ENCODE measurements around the gene GYPC.
"Not testable (repeated sequence)": the region's sequence is repeated elsewhere in the genome, so short reads cannot be mapped to it uniquely, and the experiment has no call there.

Gene GYPC

DNA sequence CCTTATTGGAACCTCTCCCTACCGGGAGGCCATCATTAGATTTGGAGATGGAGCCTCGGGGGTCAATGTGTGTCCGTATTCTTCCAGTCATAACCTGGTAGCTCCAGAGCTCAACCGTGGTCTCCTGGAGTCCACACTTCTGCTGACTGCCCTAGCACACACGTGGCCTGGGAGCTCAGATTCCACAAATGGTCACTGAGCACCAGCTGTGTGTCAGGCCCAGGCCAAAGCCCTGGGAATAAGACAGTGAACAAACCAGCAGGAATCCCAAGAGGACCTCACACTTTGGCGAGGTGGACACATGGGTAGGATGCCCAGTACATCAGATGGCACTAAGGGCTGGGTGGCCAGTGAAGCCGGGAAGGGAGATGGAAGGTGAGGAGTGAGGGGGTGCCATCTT is 15.5 kb downstream of the GYPC start:
- no peak for DNase-seq

GRCh38 chr2:126672980-126673605 is 17.1 kb downstream of the GYPC start:
- no peak for DNase-seq

DNA sequence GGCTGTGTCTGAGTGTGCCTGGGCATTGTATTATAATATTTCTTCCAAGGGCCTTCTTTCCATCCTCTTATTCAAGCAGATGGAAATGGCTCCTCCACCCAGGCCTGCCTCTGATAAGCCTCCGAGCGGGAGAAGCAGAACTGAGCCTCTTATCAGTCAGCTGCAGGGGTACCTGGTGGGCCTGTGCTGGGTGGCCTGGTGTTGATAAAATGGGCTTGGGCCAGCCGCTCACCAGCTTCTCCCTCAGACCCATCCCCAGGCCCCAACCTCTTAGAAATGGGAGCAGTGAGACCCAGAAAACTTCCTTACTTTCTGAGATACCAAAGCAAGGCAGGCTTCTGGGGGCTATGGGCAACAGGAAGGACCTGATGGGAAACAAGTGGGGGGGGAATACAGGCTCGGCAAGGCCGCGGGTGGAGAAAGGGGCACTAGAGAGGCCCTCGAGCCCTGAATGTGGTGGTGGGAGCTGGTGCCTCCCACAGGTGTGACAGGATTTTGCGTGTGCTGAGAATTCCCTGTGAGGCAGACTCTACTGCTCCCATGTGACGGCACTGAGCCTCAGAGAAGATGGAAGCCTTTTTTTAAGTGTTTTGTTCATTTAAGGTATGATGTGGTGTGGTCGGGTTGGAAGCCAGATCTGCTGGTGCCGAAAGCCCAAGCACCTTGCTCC is 18.3 kb downstream of the GYPC start:
- DNase-seq = no peak

DNA sequence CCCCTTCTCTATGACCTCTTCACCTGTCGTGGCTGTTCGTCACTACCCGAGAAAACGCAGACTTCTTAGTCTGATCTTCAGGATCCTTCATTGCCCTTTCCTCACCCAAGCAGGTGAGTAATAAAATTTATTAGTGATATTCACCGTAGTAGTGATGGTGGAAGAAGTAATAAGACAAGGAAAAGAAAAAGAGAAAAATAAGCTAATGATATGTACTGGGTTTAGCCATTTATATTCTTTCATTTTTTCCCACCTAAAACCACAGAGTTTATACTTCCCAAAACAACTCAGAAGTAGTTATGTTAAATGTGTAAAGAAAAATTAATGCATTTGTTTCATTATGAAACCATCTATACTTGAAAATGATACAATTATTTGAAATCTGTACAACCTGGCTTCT is 19.7 kb downstream of the GYPC start:
- DNase-seq = no peak

GRCh38 chr2:126676221-126677175 is 20.5 kb downstream of the GYPC start:
- DNase-seq = no peak

DNA sequence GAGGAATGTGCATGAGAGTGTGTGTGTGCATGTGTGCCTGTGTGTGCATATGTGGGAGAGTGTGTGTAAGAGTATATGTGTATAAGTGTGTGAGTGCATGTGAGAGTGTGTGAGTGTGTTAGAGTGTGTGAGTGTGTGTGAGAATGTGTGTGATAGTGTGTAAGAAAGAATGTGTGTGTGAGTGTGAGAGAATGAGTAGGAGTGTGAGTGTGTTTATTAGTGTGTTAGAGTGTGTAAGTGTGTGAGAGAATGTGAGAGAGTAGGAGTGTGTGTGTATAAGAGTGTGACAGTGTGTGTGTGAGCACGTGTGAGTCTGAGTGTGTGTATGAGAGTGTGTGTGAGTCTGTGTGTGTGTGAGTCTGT is 21.2 kb downstream of the GYPC start:
- no peak for DNase-seq

DNA sequence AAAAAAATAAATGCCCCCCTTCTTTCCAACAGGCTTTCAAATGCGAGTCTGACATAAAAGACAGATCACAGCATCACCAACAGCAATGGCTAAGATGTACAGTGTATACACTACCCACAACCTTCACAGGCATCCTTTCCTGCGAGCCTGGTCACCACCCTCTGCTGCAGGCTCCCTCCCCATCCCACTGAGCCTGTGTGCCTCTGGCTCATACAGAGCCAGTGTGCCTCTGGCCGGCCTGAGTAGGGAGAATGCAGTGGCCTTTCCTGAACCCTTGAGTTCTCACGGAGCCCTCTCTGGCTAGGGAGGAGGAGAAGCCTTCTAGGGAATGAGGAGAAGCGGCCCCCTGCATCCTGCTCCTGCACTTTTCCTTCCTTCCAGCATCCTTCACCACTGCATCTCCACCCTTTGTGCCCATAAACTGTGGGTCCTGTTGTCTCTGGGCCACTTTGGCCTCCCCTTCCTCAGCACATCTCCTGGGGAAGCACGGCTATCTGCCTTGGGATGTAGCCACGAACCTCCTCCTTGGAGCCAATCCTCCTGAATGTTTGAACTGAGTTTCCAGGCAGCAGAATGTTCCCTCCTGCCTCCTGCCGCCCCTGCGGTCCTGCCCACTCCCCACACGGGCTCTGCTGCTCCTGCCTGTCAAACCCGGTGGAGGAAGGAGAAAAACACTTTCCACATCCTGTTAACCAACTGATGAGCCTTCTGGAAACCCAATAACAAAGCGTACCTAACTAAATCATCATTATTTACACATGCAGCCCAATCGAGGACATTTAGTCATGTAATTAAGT is 22.5 kb downstream of the GYPC start:
- DNase-seq = no peak

- no peak for DNase-seq
Measured at GRCh38 chr2:126679094-126679713, 23.2 kb downstream of the GYPC start.

DNA sequence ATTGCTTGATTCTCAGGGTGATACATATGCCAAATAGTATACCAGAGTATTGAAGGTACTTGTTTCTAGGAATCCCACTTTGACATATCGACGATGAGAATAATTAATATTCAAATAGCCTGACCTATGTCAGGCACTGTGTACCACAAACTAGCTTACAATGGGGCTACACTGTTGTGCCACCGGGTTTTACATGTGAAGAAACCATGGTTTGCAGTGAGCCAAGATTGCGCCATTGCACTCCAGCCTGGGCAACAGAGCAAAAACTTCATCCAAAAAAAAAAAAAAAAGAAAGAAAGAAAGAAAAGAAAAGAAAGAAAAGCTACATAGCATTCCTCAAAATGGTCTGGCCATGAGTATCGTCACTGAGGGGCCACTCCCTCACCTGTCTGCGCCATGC is 25.5 kb downstream of the GYPC start:
- DNase-seq = no peak

- DNase-seq = no peak
Measured at GRCh38 chr2:126685629-126686028, 29.7 kb downstream of the GYPC start.

GRCh38 chr2:126686286-126686685 is 30.3 kb downstream of the GYPC start:
- no peak for DNase-seq

DNA sequence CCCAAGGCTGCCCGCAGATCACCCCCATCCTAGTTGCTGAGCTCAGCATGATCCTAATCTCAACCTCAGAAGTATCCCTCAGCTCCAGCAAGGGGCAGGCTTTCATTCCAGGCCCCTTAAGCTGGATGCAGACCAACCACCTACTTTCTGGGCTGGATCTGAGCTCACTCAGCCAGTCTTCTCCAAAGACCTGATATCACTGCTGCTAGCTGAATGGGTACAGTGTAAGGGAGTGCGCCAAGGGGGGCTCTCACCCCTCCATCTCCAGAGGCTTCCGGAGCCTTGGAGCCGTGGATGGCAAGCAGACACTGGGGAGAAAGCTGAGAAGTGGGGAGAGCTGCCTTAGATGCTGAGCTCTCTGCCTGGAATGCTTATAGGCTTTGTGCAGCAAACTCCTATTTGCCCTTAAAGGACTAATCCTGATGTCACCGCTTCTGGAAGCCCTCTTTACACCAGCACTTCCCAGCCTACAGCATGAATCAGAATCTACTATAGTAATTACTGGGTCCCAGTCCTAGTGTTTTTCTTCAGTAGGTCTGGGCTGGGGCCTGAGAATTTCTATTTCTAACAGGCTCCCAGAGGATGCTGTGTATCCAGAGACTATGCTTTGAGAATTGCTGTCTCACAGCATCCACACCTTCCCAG is 31.0 kb downstream of the GYPC start:
- DNase-seq = no peak

DNA sequence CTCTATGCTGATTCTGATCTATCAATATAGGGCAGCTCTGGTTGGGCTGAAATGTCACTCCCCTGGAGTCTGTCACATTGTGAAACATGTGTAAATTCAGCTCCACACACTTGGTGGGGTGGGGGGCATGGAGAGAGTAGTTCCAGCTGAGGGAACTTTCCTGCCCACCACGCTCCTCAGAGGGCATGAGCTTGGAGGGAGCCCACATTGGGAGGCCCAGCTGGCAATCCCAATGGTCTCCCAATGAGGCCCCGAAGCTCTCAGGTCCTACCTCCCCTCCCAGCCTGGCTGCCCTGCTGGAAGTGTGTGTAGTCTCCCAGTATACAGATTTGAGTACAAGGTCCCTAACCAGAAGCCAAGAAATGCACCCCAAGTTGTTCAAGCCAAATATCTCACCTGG is 31.5 kb downstream of the GYPC start:
- DNase-seq = no peak

- not testable (repeated sequence) for DNase-seq
Measured at GRCh38 chr2:126688594-126688993, 32.6 kb downstream of the GYPC start.

DNA sequence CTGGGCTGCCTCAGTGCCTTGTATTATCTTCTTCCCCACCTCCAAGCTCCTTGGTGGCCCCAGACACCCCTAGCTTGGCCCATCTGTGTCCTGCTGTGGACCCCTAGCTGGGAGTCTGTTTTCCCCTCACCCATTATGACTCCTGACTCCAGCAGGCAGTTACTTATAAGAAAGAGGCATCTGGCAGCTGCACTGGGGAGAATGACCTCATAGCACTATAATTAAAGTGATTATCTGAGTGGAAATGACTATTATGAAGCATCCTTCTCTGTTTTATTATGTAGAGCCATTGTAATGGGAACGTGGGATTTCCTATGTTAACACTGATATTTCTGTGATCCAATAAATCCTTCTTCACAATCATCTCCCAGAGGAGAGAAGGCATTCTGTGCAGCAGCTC is 36.3 kb downstream of the GYPC start:
- DNase-seq = not testable (repeated sequence)

DNA sequence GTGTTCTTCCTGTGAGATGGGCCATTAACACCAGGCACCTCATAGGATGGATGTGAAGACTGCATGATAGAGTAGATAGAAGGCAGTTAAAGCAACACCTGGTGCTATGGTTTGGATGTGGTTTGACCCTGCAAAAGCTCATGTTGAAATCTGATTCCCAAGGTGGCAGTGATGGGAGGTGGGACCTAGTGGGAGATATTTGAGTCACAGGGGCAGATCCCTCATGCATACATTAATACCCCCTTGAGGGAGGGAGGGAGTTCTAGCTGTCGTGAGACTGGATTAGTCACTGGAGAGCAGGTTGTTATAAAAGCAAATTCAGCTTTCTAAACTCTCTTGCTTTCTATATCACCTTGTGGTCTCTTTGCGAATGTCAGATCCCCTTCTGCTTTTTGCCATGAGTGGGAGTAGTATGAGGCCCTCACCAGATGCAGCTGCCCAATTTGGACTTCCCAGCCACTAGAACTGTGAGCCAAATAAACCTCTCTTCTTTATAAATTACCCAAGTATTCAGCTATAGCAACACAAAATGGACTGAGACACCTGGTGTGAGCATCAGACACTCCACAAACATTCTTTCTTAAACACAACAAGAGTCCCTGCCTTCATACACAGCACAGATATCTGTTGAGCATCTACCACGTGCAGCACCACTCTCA is 37.1 kb downstream of the GYPC start:
- DNase-seq = not testable (repeated sequence)

DNA sequence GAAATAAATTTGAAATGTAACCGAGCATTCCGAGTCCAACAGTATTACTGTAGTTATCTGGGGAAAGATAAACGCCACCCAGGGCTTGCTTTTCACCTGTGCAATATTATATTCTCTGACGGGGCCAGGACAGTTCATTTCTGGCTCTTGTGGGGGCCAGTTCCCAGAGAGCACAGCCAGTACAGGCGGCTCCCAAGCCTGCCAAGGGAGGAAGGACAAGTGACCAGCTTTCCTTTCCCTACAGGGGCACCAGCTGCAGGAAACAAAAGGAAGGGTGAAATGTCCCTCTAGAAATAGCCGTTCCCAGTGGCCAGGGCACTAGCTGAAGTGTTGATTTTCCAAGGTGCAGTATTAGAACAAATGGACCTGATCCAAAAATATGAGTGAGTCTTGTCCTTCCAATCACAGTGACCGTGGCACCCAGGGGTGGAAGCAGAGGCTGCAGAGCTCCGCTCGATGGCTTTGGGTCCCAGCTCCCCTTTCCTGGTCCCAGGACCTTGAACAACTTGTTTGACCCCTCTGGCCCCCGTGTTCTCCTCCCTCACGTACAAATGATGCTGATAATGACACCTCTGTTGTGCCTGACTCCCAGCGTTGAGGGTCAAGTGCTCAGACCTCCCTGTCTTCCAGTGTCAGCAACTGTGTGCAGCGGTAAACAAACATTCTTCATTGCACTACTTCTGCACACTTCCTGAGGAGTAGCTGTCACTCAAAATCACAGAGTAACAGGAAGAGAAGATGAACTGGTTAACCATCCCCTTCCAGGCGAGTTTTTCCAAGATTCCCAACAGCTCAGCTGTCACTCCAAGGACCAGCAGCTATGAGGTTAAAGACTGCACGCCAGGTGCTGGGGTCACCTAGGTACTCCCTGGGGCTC is 40.9 kb downstream of the GYPC start:
- no peak for DNase-seq

DNA sequence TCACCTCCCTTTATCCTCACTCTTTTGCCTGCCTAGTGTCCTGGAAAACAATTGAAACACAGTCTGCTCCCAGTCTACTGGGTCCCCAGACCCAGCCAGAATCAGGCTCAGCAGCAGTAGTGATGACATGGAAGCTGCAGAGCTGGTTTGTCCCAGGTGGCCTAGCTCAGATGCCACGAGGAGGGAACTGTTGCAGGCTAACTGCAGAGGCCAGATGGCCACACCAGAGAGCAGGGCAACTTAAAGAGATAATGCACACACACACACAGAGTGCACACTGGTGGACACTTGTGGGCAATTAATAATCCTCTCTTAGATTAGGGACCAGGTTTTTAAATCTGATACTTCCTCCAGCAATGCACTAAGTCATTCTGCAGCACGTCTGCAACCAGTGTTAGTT is 42.4 kb downstream of the GYPC start:
- no peak for DNase-seq

DNA sequence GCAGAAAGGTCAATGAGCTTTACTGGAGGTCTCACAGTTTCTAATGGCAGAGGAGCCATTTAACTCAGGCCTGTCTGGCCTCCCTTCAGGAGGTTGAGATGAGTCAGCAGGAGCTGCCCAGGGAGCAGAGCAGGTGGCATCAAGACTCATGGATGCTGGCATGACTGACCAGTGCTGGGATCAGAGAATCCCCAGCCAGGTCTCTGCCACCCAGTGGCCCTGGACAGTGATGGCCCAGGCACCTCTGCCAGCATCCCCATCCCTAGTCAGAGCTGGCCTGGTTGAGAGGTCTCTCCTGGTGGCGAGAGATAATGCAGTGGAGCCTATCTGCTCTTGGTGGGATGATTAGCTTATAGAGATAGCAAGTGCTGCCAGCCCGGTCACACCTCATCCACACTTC is 43.1 kb downstream of the GYPC start:
- no peak for DNase-seq
